K562 (cell line): ENCODE results near the gene SPTLC3. TPM values are rescaled to one million over a fixed set of nuclear protein-coding genes. Genes with fewer than 3 reads are reported as not detected.

ENCODE experiments used
- ATAC-seq: fragments of 200-7000 bp; cut with Tn5 transposase; 3 replicates; pipeline ENCODE4 v1.9.1; 2020; ENCODE audit warnings: moderate library complexity
- BruUV-seq: library from RNA; stranded (reverse); fragments of 400-500 nt; replicated peaks from 2 replicates; lab custom pipeline; 2021; lab: Mats Ljungman, UMichigan
- CTCF ChIA-PET: fragments of 300-600 bp; formaldehyde crosslinking; extraction: SDS; loops from one replicate; lab custom pipeline; 2021; ENCODE audit warnings: low intra/inter-chr PET ratio; lab: Yijun Ruan, JAX
- POLR2A ChIA-PET: fragments of 300-600, 350-650 bp; sonication (Branson Sonifier 250); formaldehyde crosslinking; extraction: SDS; loops from one replicate; lab custom pipeline; 2021; ENCODE audit warnings: antibody characterized with exemption, inconsistent platforms; lab: Yijun Ruan, JAX
- DNase-seq, 4 experiments: peaks; one replicate each; pipeline versions ENCODE4 v3.0.0 to v3.0.0-alpha.2; 2011 to 2018; ENCODE audit warnings: low spot score in 3 of 4, mixed read lengths in 3 of 4; ENCODE audit errors: extremely low read depth in 1 of 4
- FAIRE-seq: peaks from 2 replicates; lab custom pipeline; 2011; peaks lifted over from hg19 to GRCh38; lab: Jason Lieb, UNC
- H2AFZ ChIP-seq: 2 replicates; pipeline ENCODE4 v1.6.0; 2011; ENCODE audit warnings: low read depth, low read length, control low read depth, inconsistent platforms
- H3K27ac ChIP-seq: fragments of 200-600 bp; 3 replicates; pipeline ENCODE4 v1.8.0; 2011; ENCODE audit warnings: low read depth, mild to moderate bottlenecking, control low read depth, inconsistent platforms, low read length, moderate library complexity, mixed read lengths; ENCODE audit errors: extremely low read depth
- H3K27me3 ChIP-seq, 2 experiments: fragments of 300-600 bp in 1 of 2; 2 replicates in 1 of 2; 3 replicates in 1 of 2; pipeline versions ENCODE4 v1.6.0 to v1.8.0; 2011; ENCODE audit warnings: inconsistent platforms in 2 of 2, low read length in 2 of 2, mild to moderate bottlenecking in 1 of 2, mixed read lengths in 1 of 2, moderate library complexity in 1 of 2; ENCODE audit not compliant: control insufficient read depth in 2 of 2, insufficient read depth in 2 of 2
- H3K36me3 ChIP-seq: fragments of 300-600 bp; 3 replicates; pipeline ENCODE4 v1.8.0; 2011; ENCODE audit warnings: mild to moderate bottlenecking, low read length, inconsistent platforms; ENCODE audit not compliant: control insufficient read depth, insufficient read depth
- H3K4me1 ChIP-seq, 2 experiments: fragments of 200-600 bp in 1 of 2; replicated peaks in 1 of 2; 2 replicates in 1 of 2; 3 replicates in 1 of 2; pipeline versions ENCODE4 v1.5.1 to v1.8.0; 2011; ENCODE audit warnings: inconsistent platforms in 2 of 2, low read length in 2 of 2, mild to moderate bottlenecking in 1 of 2, mixed read lengths in 1 of 2, moderate library complexity in 1 of 2; ENCODE audit not compliant: control insufficient read depth in 2 of 2, insufficient read depth in 2 of 2
- H3K4me2 ChIP-seq: 2 replicates; pipeline ENCODE4 v1.6.1; 2011; ENCODE audit warnings: low read length, control low read depth, inconsistent platforms, mixed read lengths; ENCODE audit not compliant: insufficient read depth
- H3K4me3 ChIP-seq: fragments of 200-600 bp; sonication (generic), shearing (Covaris generic); 2 replicates; pipeline ENCODE4 v1.5.1; 2016; ENCODE audit warnings: control low read depth, inconsistent platforms
- H3K79me2 ChIP-seq: fragments of 200-600 bp; 3 replicates; pipeline ENCODE4 v1.8.0; 2011; ENCODE audit warnings: low read length, inconsistent platforms; ENCODE audit not compliant: control insufficient read depth, insufficient read depth
- H3K9ac ChIP-seq, 2 experiments: 2 replicates each; pipeline versions ENCODE4 v1.6.0 to v1.6.1; 2011; ENCODE audit warnings: low read depth in 2 of 2, low read length in 2 of 2, control low read depth in 1 of 2, inconsistent platforms in 1 of 2, mild to moderate bottlenecking in 1 of 2, mixed read lengths in 1 of 2; ENCODE audit not compliant: insufficient read depth in 1 of 2
- H3K9me1 ChIP-seq: one replicate; pipeline ENCODE4 v1.6.0; 2011; ENCODE audit warnings: inconsistent platforms, mild to moderate bottlenecking, low read length, moderate library complexity; ENCODE audit not compliant: control insufficient read depth, insufficient read depth
- H3K9me3 ChIP-seq: replicated peaks from 2 replicates; pipeline ENCODE4 v1.5.1; 2011; ENCODE audit warnings: low read depth, low read length, inconsistent platforms; ENCODE audit not compliant: control insufficient read depth, insufficient read depth
- H4K20me1 ChIP-seq: replicated peaks from 2 replicates; pipeline ENCODE4 v1.6.1; 2011; ENCODE audit warnings: low read length, inconsistent platforms, mixed read lengths; ENCODE audit not compliant: control insufficient read depth, insufficient read depth
- CBX5 ChIP-seq: IDR thresholded peaks from 2 replicates; pipeline ENCODE4 v1.6.1; 2014; ENCODE audit warnings: low read depth, borderline replicate concordance
- DPF2 ChIP-seq: fragments of 450-650 bp; IDR thresholded peaks from 2 replicates; pipeline ENCODE4 v1.6.1; 2016
- EP300 ChIP-seq: IDR thresholded peaks from 2 replicates; pipeline ENCODE4 v1.6.1; 2012; ENCODE audit warnings: low read length, improper control_type of control experiment
- GTF2F1 ChIP-seq: IDR thresholded peaks from 2 replicates; pipeline ENCODE4 v1.6.1; 2011; ENCODE audit warnings: low read depth, low read length, improper control_type of control experiment
- HIVEP1 ChIP-seq: fragments of 250-450 bp; sonication (Bioruptor Pico); IDR thresholded peaks from 2 replicates; pipeline ENCODE4 v1.4.0; 2020; ENCODE audit warnings: mild to moderate bottlenecking
- MIER1 ChIP-seq: fragments of 450-650 bp; IDR thresholded peaks from 2 replicates; pipeline ENCODE4 v1.6.1; 2016; ENCODE audit warnings: antibody characterized with exemption, mild to moderate bottlenecking, low read depth
- MLLT1 ChIP-seq, 2 experiments: fragments of 450-650 bp; IDR thresholded peaks; 2 replicates each; pipeline ENCODE4 v1.6.1; 2016
- NCOA4 ChIP-seq: fragments of 450-650 bp; IDR thresholded peaks from 2 replicates; pipeline ENCODE4 v1.6.1; 2018; ENCODE audit warnings: mild to moderate bottlenecking; ENCODE audit not compliant: partially characterized antibody
- NFE2L1 ChIP-seq: fragments of 450-650 bp; IDR thresholded peaks from 2 replicates; pipeline ENCODE4 v1.6.1; 2016; ENCODE audit warnings: missing genetic modification characterization, low read depth, mild to moderate bottlenecking, missing compliant biosample characterization, moderate library complexity, borderline replicate concordance
- NKRF ChIP-seq: fragments of 450-650 bp; IDR thresholded peaks from 2 replicates; pipeline ENCODE4 v1.6.1; 2016; ENCODE audit warnings: borderline replicate concordance
- NR3C1 ChIP-seq: sonication (generic); formaldehyde crosslinking; IDR thresholded peaks from 2 replicates; pipeline ENCODE4 v1.8.1; 2022; ENCODE audit warnings: missing genetic modification reagents
- RBM22 ChIP-seq: fragments of 200-400 bp; formaldehyde crosslinking; IDR thresholded peaks from 2 replicates; pipeline ENCODE4 v1.6.1; 2018; ENCODE audit warnings: low read length, low read depth; ENCODE audit not compliant: poor library complexity, severe bottlenecking
- SETDB1 ChIP-seq: IDR thresholded peaks from one replicate; pipeline ENCODE4 v1.6.1; 2012; ENCODE audit warnings: low read length, control low read depth, inconsistent platforms
- SRSF9 ChIP-seq: fragments of 200-400 bp; formaldehyde crosslinking; IDR thresholded peaks from 2 replicates; pipeline ENCODE4 v1.6.1; 2017; ENCODE audit warnings: low read depth, low read length, borderline replicate concordance
- ZKSCAN8 ChIP-seq: fragments of 200-800 bp; sonication (Bioruptor generic); IDR thresholded peaks from 2 replicates; pipeline ENCODE4 v1.6.1; 2016; ENCODE audit warnings: missing genetic modification characterization, missing compliant biosample characterization
- ZNF184 ChIP-seq: sonication (generic); formaldehyde crosslinking; IDR thresholded peaks from 2 replicates; pipeline ENCODE4 v1.5.0; 2020; ENCODE audit warnings: missing genetic modification reagents
- ZNF253 ChIP-seq: fragments of 250-450 bp; sonication (Bioruptor Pico); conservative IDR thresholded peaks from 2 replicates; pipeline ENCODE4 v1.6.1; 2021; ENCODE audit warnings: mild to moderate bottlenecking
- ZNF274 ChIP-seq: IDR thresholded peaks from 2 replicates; pipeline ENCODE4 v1.6.1; 2011; ENCODE audit warnings: low read depth, mild to moderate bottlenecking, low read length, moderate library complexity, borderline replicate concordance
- WGBS: fragments of 100-300 bp; shearing (Covaris generic); methylation state at CpG from one replicate; pipeline ENCODE4 v1.1.6; 2016; ENCODE audit warnings: low coverage, mixed read lengths; ENCODE audit not compliant: insufficient coverage; ENCODE audit errors: missing lambda C conversion rate; 5-methylcytosine and 5-hydroxymethylcytosine counted together
- in situ Hi-C: fragments of 300-500 bp; cut with MboI; formaldehyde crosslinking; loops from 4 replicates; pipeline ENCODE4 v1.15.0; 2018; ENCODE audit warnings: inconsistent platforms, mixed read lengths
- intact Hi-C: fragments of 100-400 bp; cut with micrococcal nuclease; formaldehyde crosslinking; loops from 2 replicates; pipeline ENCODE4 v1.14.2; 2022
- polyA plus RNA-seq, 8 experiments: library from polyadenylated mRNA; depleted of rRNA in 4 of 8; stranded (reverse) in 5 of 8; unstranded in 3 of 8; fragments of >200 nt; fragmentation: Nextera tagmentation in 2 of 8; fragmentation: Illumina TruSeq in 1 of 8; extraction: Ambion mirVana in 2 of 8; extraction: Trizol in 1 of 8; gene quantifications; 2 replicates each; pipeline versions ENCODE4 v1.2.1 to v1.2.3, GENCODE V29; 2011 to 2014; ENCODE audit warnings: inconsistent platforms in 1 of 8, missing spikeins in 1 of 8
- total RNA-seq, 7 experiments: library from RNA; depleted of rRNA in 6 of 7; stranded (reverse); fragments of >200 nt in 6 of 7; fragmentation: Illumina TruSeq in 2 of 7; extraction: Trizol in 2 of 7; gene quantifications; 2 replicates each; pipeline versions ENCODE4 v1.2.1 to v1.2.3, GENCODE V29; 2011 to 2021; ENCODE audit warnings: low replicate concordance in 1 of 7
- TF ChIP-seq, protein P1 (sequence below): fragments of 250-450 bp; sonication (Bioruptor Pico); IDR thresholded peaks from 2 replicates; pipeline ENCODE4 v1.5.0; 2021; ENCODE audit warnings: mild to moderate bottlenecking, borderline replicate concordance

The SPTLC3 gene
- total and polyA plus RNA-seq, 9 of the 15 experiments (the other 6 are each of a cell fraction or from before 2014, with no cell fraction given), result not detected

DNA sequence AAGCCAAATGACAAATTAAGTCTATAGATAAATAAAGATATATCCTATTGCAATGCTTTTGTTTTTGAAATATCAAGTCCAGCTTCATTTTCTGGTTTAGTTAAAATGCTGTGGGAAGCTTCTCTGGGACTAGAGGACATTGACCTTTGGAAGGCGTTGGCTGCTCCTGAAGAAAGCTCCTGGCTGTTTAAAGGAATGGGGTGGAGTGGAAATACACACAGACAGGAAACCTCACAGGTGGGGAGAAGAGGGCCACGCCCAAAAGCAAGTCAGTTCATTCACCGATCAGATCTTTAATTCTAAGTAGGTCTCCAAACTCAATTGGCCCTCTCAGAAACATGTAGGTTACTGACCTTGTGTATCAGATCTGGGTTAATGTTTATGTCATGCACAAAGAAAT is 59.6 kb downstream of the SPTLC3 start:
- H3K9ac ChIP-seq, result no peak overlapping the region
- no peak overlapping the region for H2AFZ ChIP-seq
- FAIRE-seq (no peak), ATAC-seq (no peak), DNase-seq (no peak)
- BruUV-seq, result no TSS peak
- CTCF ChIA-PET, result no interaction called here
- H3K36me3 ChIP-seq, result no peaks in the 10 kb centered on the region
- H4K20me1 ChIP-seq, result no peaks in the 10 kb centered on the region
- H3K9me3 ChIP-seq, result no peaks in the 10 kb centered on the region
- H3K79me2 ChIP-seq, result no peaks in the 10 kb centered on the region
- in situ Hi-C loops (no loop called here), intact Hi-C loops (no loop called here)
- POLR2A ChIA-PET, result no interaction called here
- no peaks in the 10 kb centered on the region for H3K9me1 ChIP-seq
- no peak overlapping the region for H3K4me3 ChIP-seq
- no peaks in the 10 kb centered on the region for H3K27me3 ChIP-seq
- H3K4me2 ChIP-seq, result no peak overlapping the region
- H3K27ac ChIP-seq, result no peak overlapping the region
- no peaks in the 10 kb centered on the region for H3K4me1 ChIP-seq
- WGBS, result 0% methylated on average over 3 of the region's 3 CpGs
- no peak for TF ChIP-seq RBM22
- no peak for TF ChIP-seq NKRF
- TF ChIP-seq HIVEP1 (CRISPR knock-in tag), result no peak
- no peak for TF ChIP-seq ZNF184 (CRISPR knock-in tag)
- no peak for TF ChIP-seq GTF2F1
- TF ChIP-seq MIER1, result no peak
- TF ChIP-seq ZNF274, result no peak
- TF ChIP-seq DPF2, result no peak
- no peak for TF ChIP-seq NR3C1
- TF ChIP-seq, protein P1, sequence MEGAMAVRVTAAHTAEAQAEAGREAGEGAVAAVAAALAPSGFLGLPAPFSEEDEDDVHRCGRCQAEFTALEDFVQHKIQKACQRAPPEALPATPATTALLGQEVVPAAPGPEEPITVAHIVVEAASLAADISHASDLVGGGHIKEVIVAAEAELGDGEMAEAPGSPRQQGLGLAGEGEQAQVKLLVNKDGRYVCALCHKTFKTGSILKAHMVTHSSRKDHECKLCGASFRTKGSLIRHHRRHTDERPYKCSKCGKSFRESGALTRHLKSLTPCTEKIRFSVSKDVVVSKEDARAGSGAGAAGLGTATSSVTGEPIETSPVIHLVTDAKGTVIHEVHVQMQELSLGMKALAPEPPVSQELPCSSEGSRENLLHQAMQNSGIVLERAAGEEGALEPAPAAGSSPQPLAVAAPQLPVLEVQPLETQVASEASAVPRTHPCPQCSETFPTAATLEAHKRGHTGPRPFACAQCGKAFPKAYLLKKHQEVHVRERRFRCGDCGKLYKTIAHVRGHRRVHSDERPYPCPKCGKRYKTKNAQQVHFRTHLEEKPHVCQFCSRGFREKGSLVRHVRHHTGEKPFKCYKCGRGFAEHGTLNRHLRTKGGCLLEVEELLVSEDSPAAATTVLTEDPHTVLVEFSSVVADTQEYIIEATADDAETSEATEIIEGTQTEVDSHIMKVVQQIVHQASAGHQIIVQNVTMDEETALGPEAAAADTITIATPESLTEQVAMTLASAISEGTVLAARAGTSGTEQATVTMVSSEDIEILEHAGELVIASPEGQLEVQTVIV (CRISPR knock-in tag), result no peak
- TF ChIP-seq ZKSCAN8 (CRISPR knock-in tag), result no peak
- no peak for TF ChIP-seq CBX5
- TF ChIP-seq NCOA4, result no peak
- TF ChIP-seq SETDB1, result no peak
- no peak for TF ChIP-seq ZNF253
- TF ChIP-seq SRSF9, result no peak
- no peak for TF ChIP-seq NFE2L1 (tag)
- TF ChIP-seq MLLT1 (IDR thresholded peaks at IDR 0.05), result no peak
- TF ChIP-seq EP300, result no peak
